Natural killer cell treated with Interleukin-12 subunit alpha and Interleukin-12 subunit beta and Interleukin-15 and Interleukin-18, amount 100 ng/mL, for 72 hours (primary cell): ENCODE results near the gene FAXC. TPM values are rescaled to one million over a fixed set of nuclear protein-coding genes. Genes with fewer than 3 reads are reported as not detected.

Experiments
- ATAC-seq, 2 donors: fragments of 150-1000 bp; cut with Tn5 transposase in 1 of 2; sonication (Bioruptor Pico), chemical (Tn5 transposase) in 1 of 2; 2 replicates each; pipeline ENCODE4 v1.10.0; 2021
- DNase-seq: peaks from one replicate; pipeline ENCODE4 v3.0.0; 2022; ENCODE audit warnings: low spot score
- H3K27ac Mint-ChIP-seq, 2 donors: 1 replicate in 1 of 2; 2 replicates in 1 of 2; pipeline ENCODE4 v1.8.0; 2022; ENCODE audit warnings: mixed read lengths in 2 of 2, mild to moderate bottlenecking in 1 of 2, moderate library complexity in 1 of 2
- H3K27me3 Mint-ChIP-seq, 2 donors: 1 replicate in 1 of 2; 2 replicates in 1 of 2; pipeline ENCODE4 v1.8.0; 2022; ENCODE audit warnings: mixed read lengths in 2 of 2
- H3K36me3 Mint-ChIP-seq: one replicate; pipeline ENCODE4 v1.8.0; 2022; ENCODE audit warnings: mixed read lengths
- H3K4me1 Mint-ChIP-seq, 2 donors: 1 replicate in 1 of 2; 2 replicates in 1 of 2; pipeline ENCODE4 v1.8.0; 2022; ENCODE audit warnings: low read depth in 2 of 2, mixed read lengths in 2 of 2, mild to moderate bottlenecking in 1 of 2
- H3K4me3 Mint-ChIP-seq: one replicate; pipeline ENCODE4 v1.8.0; 2022; ENCODE audit warnings: mixed read lengths
- H3K9me3 Mint-ChIP-seq: 2 replicates; pipeline ENCODE4 v1.8.0; 2022; ENCODE audit warnings: mixed read lengths
- total RNA-seq, 2 donors: library from RNA; stranded (reverse); gene quantifications; one replicate each; pipeline ENCODE4 v1.2.3, GENCODE V29; 2022

FAXC gene
- total RNA-seq: not detected

- no peak for DNase-seq
- H3K36me3 Mint-ChIP-seq: no peaks in the 10 kb centered on the region
- ATAC-seq: peak; percentile 55 to 68
- peaks cover 0 to under 1% of the 10 kb centered on the region in 2 donors for H3K4me1 Mint-ChIP-seq
- H3K27ac Mint-ChIP-seq: no peak within 1 kb of the TSS
- peaks cover 40 to 55% of the 10 kb centered on the region in 2 donors for H3K27me3 Mint-ChIP-seq
- H3K4me3 Mint-ChIP-seq: no peak within 1 kb of the TSS
- no peaks in the 10 kb centered on the region for H3K9me3 Mint-ChIP-seq
Measured at GRCh38 chr6:99349171-99350141, at the start of gene FAXC. FAXC (minus strand) TSS chr6:99349674; CDS start chr6:99349372, 302 bp downstream.

- no peak overlapping the region for H3K27ac Mint-ChIP-seq
- no peaks in the 10 kb centered on the region for H3K27me3 Mint-ChIP-seq
- ATAC-seq: no peak
- no peak overlapping the region for H3K4me3 Mint-ChIP-seq
- peaks cover 7 to 9% of the 10 kb centered on the region in 2 donors for H3K4me1 Mint-ChIP-seq
- no peaks in the 10 kb centered on the region for H3K9me3 Mint-ChIP-seq
- peaks cover 14% of the 10 kb centered on the region for H3K36me3 Mint-ChIP-seq
- DNase-seq: no peak
Measured at GRCh38 chr6:99397287-99397686, 47.8 kb upstream of the FAXC start.

- peak; percentile 81 for DNase-seq
- Mint-ChIP-seq H3K4me1 (peaks cover 5 to 11% of the 10 kb centered on the region in 2 donors), H3K36me3 (no peaks in the 10 kb centered on the region), H3K27me3 (no peaks in the 10 kb centered on the region), H3K4me3 (peak within 1 kb of the TSS; percentile 91), H3K9me3 (no peaks in the 10 kb centered on the region), H3K27ac (peak within 1 kb of the TSS; percentile 86 to 93)
- ATAC-seq: peak; percentile 88 to 91
Measured at GRCh38 chr6:99393698-99394531, 44.4 kb upstream of the FAXC start, which contains the start of gene COQ3. COQ3 (minus strand) TSS chr6:99394195; CDS start chr6:99394179, 16 bp downstream.

- Mint-ChIP-seq H3K9me3 (no peaks in the 10 kb centered on the region), H3K36me3 (no peaks in the 10 kb centered on the region), H3K4me3 (peak overlapping the region; percentile 91), H3K27ac (peak overlapping the region; percentile 86 to 93), H3K4me1 (peaks cover 5 to 11% of the 10 kb centered on the region in 2 donors), H3K27me3 (no peaks in the 10 kb centered on the region)
- no peak for DNase-seq
- peak in 1 of 2 donors; percentile 11 for ATAC-seq
Measured at GRCh38 chr6:99393366-99393697, 43.9 kb upstream of the FAXC start.

GRCh38 chr6:99390896-99391295 is 41.4 kb upstream of the FAXC start:
- no peak for DNase-seq
- Mint-ChIP-seq H3K36me3 (no peaks in the 10 kb centered on the region), H3K27ac (no peak overlapping the region), H3K4me3 (no peak overlapping the region), H3K27me3 (no peaks in the 10 kb centered on the region), H3K9me3 (no peaks in the 10 kb centered on the region), H3K4me1 (peaks cover 5 to 11% of the 10 kb centered on the region in 2 donors)
- no peak for ATAC-seq

- Mint-ChIP-seq H3K4me1 (no peaks in the 10 kb centered on the region), H3K4me3 (no peak overlapping the region), H3K27ac (no peak overlapping the region), H3K27me3 (no peaks in the 10 kb centered on the region), H3K36me3 (no peaks in the 10 kb centered on the region), H3K9me3 (no peaks in the 10 kb centered on the region)
- DNase-seq: no peak
- ATAC-seq: no peak
Measured at GRCh38 chr6:99384507-99384906, 35.0 kb upstream of the FAXC start.

GRCh38 chr6:99378636-99379035 is 29.2 kb upstream of the FAXC start:
- no peaks in the 10 kb centered on the region for H3K36me3 Mint-ChIP-seq
- H3K4me3 Mint-ChIP-seq: no peak overlapping the region
- no peaks in the 10 kb centered on the region for H3K4me1 Mint-ChIP-seq
- no peaks in the 10 kb centered on the region for H3K9me3 Mint-ChIP-seq
- ATAC-seq: no peak
- no peak for DNase-seq
- no peaks in the 10 kb centered on the region for H3K27me3 Mint-ChIP-seq
- H3K27ac Mint-ChIP-seq: no peak overlapping the region

- Mint-ChIP-seq H3K27ac (no peak overlapping the region), H3K27me3 (no peaks in the 10 kb centered on the region), H3K4me1 (peaks cover 0 to under 1% of the 10 kb centered on the region in 2 donors), H3K36me3 (no peaks in the 10 kb centered on the region), H3K4me3 (no peak overlapping the region), H3K9me3 (no peaks in the 10 kb centered on the region)
- no peak for DNase-seq
- no peak for ATAC-seq
Measured at GRCh38 chr6:99369533-99369932, 20.1 kb upstream of the FAXC start.

GRCh38 chr6:99366852-99367251 is 17.4 kb upstream of the FAXC start:
- no peak overlapping the region for H3K4me3 Mint-ChIP-seq

GRCh38 chr6:99364026-99364425 is 14.6 kb upstream of the FAXC start:
- DNase-seq: no peak
- Mint-ChIP-seq H3K4me3 (peak overlapping the region; percentile 56), H3K27ac (peak overlapping the region in 1 of 2 donors; percentile 43), H3K36me3 (no peaks in the 10 kb centered on the region), H3K9me3 (no peaks in the 10 kb centered on the region), H3K4me1 (peaks cover 4 to 9% of the 10 kb centered on the region in 2 donors), H3K27me3 (peaks cover 20 to 27% of the 10 kb centered on the region in 2 donors)
- ATAC-seq: peak; percentile 56 to 83

More at GRCh38 chr6:99366852-99367251, 17.4 kb upstream of the FAXC start:
- peaks cover 4 to 9% of the 10 kb centered on the region in 2 donors for H3K4me1 Mint-ChIP-seq
- no peak overlapping the region for H3K27ac Mint-ChIP-seq
- DNase-seq (no peak), ATAC-seq (no peak)
- H3K9me3 Mint-ChIP-seq: no peaks in the 10 kb centered on the region
- H3K36me3 Mint-ChIP-seq: no peaks in the 10 kb centered on the region
- peaks cover 1 to 7% of the 10 kb centered on the region in 2 donors for H3K27me3 Mint-ChIP-seq

GRCh38 chr6:99362678-99363268 is 13.3 kb upstream of the FAXC start:
- DNase-seq (no peak), ATAC-seq (peak; percentile 53 to 66)
- Mint-ChIP-seq H3K9me3 (no peaks in the 10 kb centered on the region), H3K27me3 (peaks cover 22 to 27% of the 10 kb centered on the region in 2 donors), H3K4me3 (peak overlapping the region; percentile 7), H3K36me3 (no peaks in the 10 kb centered on the region), H3K27ac (no peak overlapping the region), H3K4me1 (peaks cover 4 to 9% of the 10 kb centered on the region in 2 donors)

- Mint-ChIP-seq H3K36me3 (no peaks in the 10 kb centered on the region), H3K4me1 (peaks cover 4 to 9% of the 10 kb centered on the region in 2 donors), H3K9me3 (no peaks in the 10 kb centered on the region), H3K27ac (no peak overlapping the region), H3K4me3 (no peak overlapping the region), H3K27me3 (peaks cover 39 to 46% of the 10 kb centered on the region in 2 donors)
- no peak for ATAC-seq
- DNase-seq: no peak
Measured at GRCh38 chr6:99359800-99360199, 10.3 kb upstream of the FAXC start.

- Mint-ChIP-seq H3K27ac (no peak overlapping the region), H3K4me1 (no peaks in the 10 kb centered on the region), H3K27me3 (peaks cover 40 to 57% of the 10 kb centered on the region in 2 donors), H3K9me3 (no peaks in the 10 kb centered on the region), H3K36me3 (no peaks in the 10 kb centered on the region), H3K4me3 (no peak overlapping the region)
- ATAC-seq: no peak
- DNase-seq: no peak
Measured at GRCh38 chr6:99356641-99357040, 7.2 kb upstream of the FAXC start.
